Hepatocyte (in vitro differentiated cells): ENCODE results near the gene CCDC9B. TPM values are rescaled to one million over a fixed set of nuclear protein-coding genes. Genes with fewer than 3 reads are reported as not detected.

Source experiments
- DNase-seq: peaks from one replicate; pipeline ENCODE4 v3.0.0-alpha.2; 2016; ENCODE audit warnings: low spot score
- H2AFZ ChIP-seq: fragments of 200-600 bp; sonication (generic); 2 replicates; pipeline ENCODE4 v1.6.0; 2016; ENCODE audit warnings: antibody characterized with exemption, mild to moderate bottlenecking
- H3K27ac ChIP-seq: fragments of 200-600 bp; sonication (generic); 2 replicates; pipeline ENCODE4 v1.5.1; 2016; ENCODE audit warnings: mild to moderate bottlenecking
- H3K27me3 ChIP-seq: fragments of 200-600 bp; sonication (generic); 2 replicates; pipeline ENCODE4 v1.6.1; 2016
- H3K36me3 ChIP-seq: fragments of 200-600 bp; sonication (generic); replicated peaks from 2 replicates; pipeline ENCODE4 v1.5.1; 2016; ENCODE audit warnings: low read depth; ENCODE audit not compliant: insufficient read depth
- H3K4me1 ChIP-seq: fragments of 200-600 bp; sonication (generic); 2 replicates; pipeline ENCODE4 v1.5.1; 2016; ENCODE audit warnings: mild to moderate bottlenecking, moderate library complexity; ENCODE audit not compliant: insufficient read depth
- H3K4me2 ChIP-seq: fragments of 200-600 bp; sonication (generic); 2 replicates; pipeline ENCODE4 v1.6.0; 2016
- H3K4me3 ChIP-seq: fragments of 200-600 bp; sonication (generic); 2 replicates; pipeline ENCODE4 v1.5.1; 2016; ENCODE audit warnings: mild to moderate bottlenecking
- H3K79me2 ChIP-seq: fragments of 200-600 bp; sonication (generic); 2 replicates; pipeline ENCODE4 v1.6.0; 2017; ENCODE audit warnings: mild to moderate bottlenecking
- H3K9me2 ChIP-seq: fragments of 200-600 bp; sonication (generic); replicated peaks from 2 replicates; pipeline ENCODE4 v1.6.0; 2017; ENCODE audit warnings: mild to moderate bottlenecking; ENCODE audit not compliant: insufficient read depth
- H3K9me3 ChIP-seq: fragments of 200-600 bp; sonication (generic); 2 replicates; pipeline ENCODE4 v1.5.1; 2016; ENCODE audit warnings: low read depth, mild to moderate bottlenecking
- H4K20me1 ChIP-seq: fragments of 200-600 bp; sonication (generic); 2 replicates; pipeline ENCODE4 v1.6.0; 2016; ENCODE audit warnings: mild to moderate bottlenecking; ENCODE audit not compliant: insufficient read depth, poor library complexity, severe bottlenecking
- EZH2 ChIP-seq: fragments of 200-600 bp; sonication (generic); IDR thresholded peaks from 2 replicates; pipeline ENCODE4 v1.6.1; 2016; ENCODE audit warnings: antibody characterized with exemption, mild to moderate bottlenecking, borderline replicate concordance
- EZH2phosphoT487 ChIP-seq: fragments of 200-600 bp; sonication (generic); IDR thresholded peaks from one replicate; pipeline ENCODE4 v1.6.1; 2018; ENCODE audit warnings: antibody characterized with exemption, mild to moderate bottlenecking, low read depth, moderate library complexity; ENCODE audit not compliant: unreplicated experiment, severe bottlenecking
- WGBS: methylation state at CpG from one replicate; pipeline ENCODE4 v1.1.6; 2016; ENCODE audit warnings: low lambda C conversion rate; ENCODE audit errors: missing lambda C conversion rate; 5-methylcytosine and 5-hydroxymethylcytosine counted together
- polyA plus RNA-seq: library from polyadenylated mRNA; unstranded; fragments of >200 nt; fragmentation: Nextera tagmentation; extraction: Ambion mirVana; gene quantifications from 2 replicates; pipeline ENCODE4 v1.2.1, GENCODE V29; 2016
- total RNA-seq: library from RNA; depleted of rRNA; stranded (reverse); fragments of >200 nt; gene quantifications from 2 replicates; pipeline ENCODE4 v1.2.3, GENCODE V29; 2014
- TF ChIP-seq, protein P1 (sequence below): fragments of 200-600 bp; sonication (generic); IDR thresholded peaks from 2 replicates; pipeline ENCODE4 v1.5.1; 2016; ENCODE audit warnings: antibody characterized with exemption, mild to moderate bottlenecking; ENCODE audit not compliant: poor library complexity

The CCDC9B gene
- total and polyA plus RNA-seq, 2 experiments from 2014 or later, result 4.0 to 7.6 TPM

DNA sequence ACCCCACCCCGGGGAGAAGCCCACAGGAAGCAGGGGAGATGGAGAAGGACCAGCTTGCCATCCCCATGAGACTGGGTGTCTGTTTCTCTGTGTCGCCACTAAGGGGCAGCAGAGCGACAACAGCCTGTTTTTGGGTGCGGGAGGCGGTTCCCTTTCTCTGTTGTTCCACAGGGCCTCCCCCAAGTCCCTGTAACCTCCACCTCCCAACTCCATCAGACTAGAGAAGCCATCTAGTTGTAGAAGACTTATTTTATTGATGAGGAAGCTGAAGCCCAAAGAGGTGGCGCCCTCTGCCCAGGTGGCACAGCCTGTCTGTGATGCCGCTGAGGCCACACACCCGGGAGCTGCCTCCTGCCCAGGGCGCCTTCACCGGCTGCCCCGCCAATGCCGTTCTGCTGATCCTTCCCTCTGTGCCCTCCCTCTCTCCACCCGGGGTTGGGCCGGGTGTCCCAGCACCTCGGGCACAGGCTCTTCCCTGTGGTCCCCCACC, 3.9 kb upstream of the CCDC9B start:
- H4K20me1 ChIP-seq, result no peaks in the 10 kb centered on the region
- peak; percentile 76 for DNase-seq
- no peaks in the 10 kb centered on the region for H3K36me3 ChIP-seq
- H3K9me3 ChIP-seq, result no peaks in the 10 kb centered on the region
- H2AFZ ChIP-seq, result no peak overlapping the region
- H3K27ac ChIP-seq, result peak overlapping the region; percentile 22
- H3K4me3 ChIP-seq, result no peak overlapping the region
- no peaks in the 10 kb centered on the region for H3K9me2 ChIP-seq
- H3K27me3 ChIP-seq, result no peaks in the 10 kb centered on the region
- WGBS, result 58% methylated on average over 15 of the region's 15 CpGs
- H3K4me1 ChIP-seq, result peaks cover 66% of the 10 kb centered on the region
- H3K79me2 ChIP-seq, result no peaks in the 10 kb centered on the region
- no peak for TF ChIP-seq EZH2
- TF ChIP-seq, protein P1, sequence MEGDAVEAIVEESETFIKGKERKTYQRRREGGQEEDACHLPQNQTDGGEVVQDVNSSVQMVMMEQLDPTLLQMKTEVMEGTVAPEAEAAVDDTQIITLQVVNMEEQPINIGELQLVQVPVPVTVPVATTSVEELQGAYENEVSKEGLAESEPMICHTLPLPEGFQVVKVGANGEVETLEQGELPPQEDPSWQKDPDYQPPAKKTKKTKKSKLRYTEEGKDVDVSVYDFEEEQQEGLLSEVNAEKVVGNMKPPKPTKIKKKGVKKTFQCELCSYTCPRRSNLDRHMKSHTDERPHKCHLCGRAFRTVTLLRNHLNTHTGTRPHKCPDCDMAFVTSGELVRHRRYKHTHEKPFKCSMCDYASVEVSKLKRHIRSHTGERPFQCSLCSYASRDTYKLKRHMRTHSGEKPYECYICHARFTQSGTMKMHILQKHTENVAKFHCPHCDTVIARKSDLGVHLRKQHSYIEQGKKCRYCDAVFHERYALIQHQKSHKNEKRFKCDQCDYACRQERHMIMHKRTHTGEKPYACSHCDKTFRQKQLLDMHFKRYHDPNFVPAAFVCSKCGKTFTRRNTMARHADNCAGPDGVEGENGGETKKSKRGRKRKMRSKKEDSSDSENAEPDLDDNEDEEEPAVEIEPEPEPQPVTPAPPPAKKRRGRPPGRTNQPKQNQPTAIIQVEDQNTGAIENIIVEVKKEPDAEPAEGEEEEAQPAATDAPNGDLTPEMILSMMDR, result peak; percentile 61
- H3K4me2 ChIP-seq, result no peak overlapping the region

DNA sequence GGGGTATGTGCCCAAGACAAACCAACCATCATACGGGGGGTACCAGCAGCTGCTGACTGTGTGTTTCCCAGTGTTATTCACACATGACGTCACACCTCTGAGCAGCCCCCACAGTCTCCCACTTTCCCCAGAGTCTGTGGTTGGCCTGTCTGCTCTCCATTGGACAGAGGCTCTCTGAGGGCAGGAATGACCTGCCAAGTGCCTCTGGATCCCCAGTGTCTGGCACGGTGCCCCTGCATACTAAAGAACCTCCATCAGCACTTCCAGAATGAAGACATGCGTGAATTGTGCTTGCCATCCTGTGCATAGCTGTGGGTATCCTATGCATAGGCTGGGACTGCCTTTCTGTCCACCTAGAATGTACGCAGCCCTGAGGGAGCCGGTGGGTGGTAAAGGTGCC, 3.5 kb upstream of the CCDC9B start:
- no peaks in the 10 kb centered on the region for H3K36me3 ChIP-seq
- H3K4me2 ChIP-seq, result no peak overlapping the region
- DNase-seq, result no peak
- peaks cover 70% of the 10 kb centered on the region for H3K4me1 ChIP-seq
- WGBS, result 62% methylated on average over 6 of the region's 6 CpGs
- H4K20me1 ChIP-seq, result no peaks in the 10 kb centered on the region
- no peaks in the 10 kb centered on the region for H3K27me3 ChIP-seq
- no peak overlapping the region for H3K27ac ChIP-seq
- H3K79me2 ChIP-seq, result no peaks in the 10 kb centered on the region
- no peak for TF ChIP-seq EZH2phosphoT487
- no peak for TF ChIP-seq EZH2
- TF ChIP-seq, protein P1, result no peak
- no peaks in the 10 kb centered on the region for H3K9me3 ChIP-seq
- no peaks in the 10 kb centered on the region for H3K9me2 ChIP-seq
- no peak overlapping the region for H2AFZ ChIP-seq
- no peak overlapping the region for H3K4me3 ChIP-seq

DNA sequence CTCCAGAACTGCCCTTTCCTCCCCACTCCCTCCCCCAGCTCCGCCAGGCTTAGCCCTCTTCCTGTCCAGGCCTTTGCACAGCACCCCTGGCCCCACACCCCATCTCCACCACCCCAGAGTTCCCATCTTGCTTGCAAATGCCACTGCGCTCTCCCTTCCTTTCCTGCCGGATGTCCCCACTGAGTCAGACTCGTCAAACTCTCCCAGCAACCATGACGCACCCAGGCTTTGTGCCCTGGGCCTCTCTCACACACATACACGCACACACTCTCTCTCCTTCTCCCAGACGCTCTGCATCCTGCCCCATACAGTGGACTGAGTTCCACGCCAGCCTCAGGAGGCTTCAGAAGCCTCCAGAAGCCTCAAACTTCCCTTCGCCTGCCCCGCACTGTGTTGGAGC, 2.8 kb upstream of the CCDC9B start:
- Histone ChIP-seq H2AFZ (no peak overlapping the region), H3K9me2 (no peaks in the 10 kb centered on the region), H3K4me1 (peaks cover 65% of the 10 kb centered on the region), H3K27me3 (no peaks in the 10 kb centered on the region), H3K9me3 (no peaks in the 10 kb centered on the region), H3K36me3 (no peaks in the 10 kb centered on the region), H3K4me3 (no peak overlapping the region), H4K20me1 (no peaks in the 10 kb centered on the region), H3K27ac (peak overlapping the region; percentile 80), H3K79me2 (no peaks in the 10 kb centered on the region), H3K4me2 (no peak overlapping the region)
- peak; percentile 60 for DNase-seq
- TF ChIP-seq, protein P1, result no peak
- TF ChIP-seq EZH2phosphoT487 (no peak), EZH2 (no peak)
- WGBS, result 83% methylated on average over 10 of the region's 10 CpGs
